GM12872 (cell line): ENCODE results near the gene KCNAB1.
A peak's percentile ranks its signal among the peaks of the same experiment; 100 is the strongest.

Experiments used
- TF ChIP-seq, protein P1 (sequence below): IDR thresholded peaks from 3 replicates; pipeline ENCODE4 v1.5.1; 2011; ENCODE audit warnings: low read depth, mild to moderate bottlenecking, low read length, moderate library complexity; ENCODE audit not compliant: insufficient read depth

KCNAB1 gene

DNA sequence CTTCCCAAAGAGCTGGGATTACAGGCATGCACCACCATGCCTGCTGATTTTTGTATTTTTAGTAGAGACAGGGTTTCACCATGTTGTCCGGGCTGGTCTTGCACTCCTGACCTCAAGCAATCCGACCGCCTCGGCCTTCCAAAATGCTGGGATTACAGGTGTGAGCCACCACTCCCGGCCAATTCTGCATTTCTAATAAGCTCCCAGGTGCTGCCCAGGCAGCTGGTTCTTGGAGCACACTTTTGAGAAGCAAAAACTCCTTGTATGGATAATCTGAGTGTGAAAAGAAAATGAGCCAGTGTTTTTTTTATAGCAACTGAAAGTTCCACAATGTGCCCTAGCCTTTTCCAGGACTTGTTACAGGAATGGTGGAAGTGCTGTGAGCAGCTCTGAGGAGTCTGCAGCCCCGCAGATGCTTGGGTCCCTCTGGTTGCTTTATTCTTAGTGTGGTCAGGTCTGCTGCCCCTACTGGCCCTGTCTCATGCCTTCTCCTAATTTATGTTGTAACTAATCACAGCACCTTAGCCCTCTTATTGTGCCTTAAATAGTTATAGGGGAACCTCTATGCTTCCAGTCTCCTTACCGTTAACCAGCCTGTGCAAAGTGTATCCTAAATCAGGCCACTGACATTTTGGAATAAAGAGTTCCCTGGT, 13.5 kb upstream of the KCNAB1 start:
- TF ChIP-seq, protein P1, sequence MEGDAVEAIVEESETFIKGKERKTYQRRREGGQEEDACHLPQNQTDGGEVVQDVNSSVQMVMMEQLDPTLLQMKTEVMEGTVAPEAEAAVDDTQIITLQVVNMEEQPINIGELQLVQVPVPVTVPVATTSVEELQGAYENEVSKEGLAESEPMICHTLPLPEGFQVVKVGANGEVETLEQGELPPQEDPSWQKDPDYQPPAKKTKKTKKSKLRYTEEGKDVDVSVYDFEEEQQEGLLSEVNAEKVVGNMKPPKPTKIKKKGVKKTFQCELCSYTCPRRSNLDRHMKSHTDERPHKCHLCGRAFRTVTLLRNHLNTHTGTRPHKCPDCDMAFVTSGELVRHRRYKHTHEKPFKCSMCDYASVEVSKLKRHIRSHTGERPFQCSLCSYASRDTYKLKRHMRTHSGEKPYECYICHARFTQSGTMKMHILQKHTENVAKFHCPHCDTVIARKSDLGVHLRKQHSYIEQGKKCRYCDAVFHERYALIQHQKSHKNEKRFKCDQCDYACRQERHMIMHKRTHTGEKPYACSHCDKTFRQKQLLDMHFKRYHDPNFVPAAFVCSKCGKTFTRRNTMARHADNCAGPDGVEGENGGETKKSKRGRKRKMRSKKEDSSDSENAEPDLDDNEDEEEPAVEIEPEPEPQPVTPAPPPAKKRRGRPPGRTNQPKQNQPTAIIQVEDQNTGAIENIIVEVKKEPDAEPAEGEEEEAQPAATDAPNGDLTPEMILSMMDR, result 0 out of 3 replicates have a peak, but pooled peaks have one; percentile 8

DNA sequence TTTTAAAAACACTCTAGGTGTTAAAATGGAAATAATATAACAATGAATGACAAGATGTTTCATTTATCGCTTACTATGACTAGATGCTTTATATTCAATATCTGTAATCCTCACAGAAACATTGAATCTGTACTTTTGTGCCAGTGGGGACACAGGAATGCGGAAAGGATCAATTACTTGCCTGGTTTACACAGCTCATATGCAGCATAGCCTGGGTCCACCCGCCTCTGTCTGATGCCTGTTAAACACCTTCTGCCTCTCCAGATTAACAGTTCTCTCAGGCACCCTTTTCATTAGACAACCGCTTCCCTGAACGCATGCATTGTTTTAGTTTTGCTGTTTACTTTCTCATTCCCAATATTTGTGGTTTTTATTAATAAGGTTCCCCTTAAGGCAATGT, 12.9 kb upstream of the KCNAB1 start:
- TF ChIP-seq, protein P1, result no peak

DNA sequence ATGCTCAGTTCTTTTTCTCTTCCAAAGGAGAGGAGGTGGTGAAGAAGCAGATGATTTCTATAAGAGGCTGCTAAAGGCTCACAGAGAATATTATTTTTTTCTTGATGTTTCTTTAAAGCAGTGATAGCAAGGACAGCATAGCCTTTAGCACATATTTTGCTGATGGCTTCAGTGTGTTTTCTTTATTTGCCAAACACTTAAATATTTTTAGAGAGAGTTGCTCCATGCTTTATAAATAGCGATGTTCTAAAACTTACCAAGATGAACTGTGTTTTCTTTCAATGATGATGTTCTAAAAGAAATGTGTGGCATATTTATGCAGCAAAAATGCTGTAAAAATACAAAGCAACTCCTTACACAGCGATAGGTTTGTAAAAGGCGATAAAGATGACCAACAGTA, 11.8 kb upstream of the KCNAB1 start:
- TF ChIP-seq, protein P1, result no peak

DNA sequence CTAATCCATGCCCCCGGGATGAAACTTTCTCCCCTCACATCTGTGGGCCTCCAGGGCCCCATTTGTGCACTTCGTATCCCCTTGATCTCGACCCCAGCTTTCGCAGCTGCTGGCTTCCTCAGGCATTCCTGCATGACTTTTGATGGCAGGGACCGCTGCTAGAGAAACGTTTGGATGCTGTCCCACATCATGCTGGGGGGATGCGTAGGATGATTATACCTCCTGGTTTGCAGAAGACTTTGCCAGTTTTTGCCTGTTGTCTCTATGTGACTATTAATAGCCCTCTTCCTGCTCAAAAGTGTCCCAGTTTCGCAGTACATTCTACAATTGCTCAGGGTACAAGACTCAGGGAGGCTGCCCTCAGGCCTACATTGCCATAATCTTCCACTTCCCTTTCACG, 10.4 kb upstream of the KCNAB1 start:
- TF ChIP-seq, protein P1, result no peak

DNA sequence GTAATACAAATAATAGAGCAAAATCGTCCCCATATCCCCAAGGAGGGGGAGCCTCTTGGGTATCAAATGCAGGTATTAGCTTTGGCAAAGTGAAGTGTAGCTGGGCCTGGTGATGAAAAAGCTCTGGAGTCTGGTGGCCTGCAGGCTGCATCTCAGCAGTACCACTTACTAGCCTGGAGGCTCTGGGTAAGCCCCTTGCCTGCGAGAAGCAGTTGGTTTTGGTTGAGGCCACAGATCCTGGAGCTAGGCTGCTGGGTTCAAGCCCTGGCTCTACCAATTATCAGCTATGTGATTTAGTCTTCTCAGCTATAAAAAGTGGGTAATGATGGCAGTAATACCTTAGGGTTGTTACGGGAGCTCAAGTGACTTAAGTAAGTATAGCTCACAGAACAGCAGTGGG, 6.1 kb downstream of the KCNAB1 start:
- TF ChIP-seq, protein P1, result no peak

DNA sequence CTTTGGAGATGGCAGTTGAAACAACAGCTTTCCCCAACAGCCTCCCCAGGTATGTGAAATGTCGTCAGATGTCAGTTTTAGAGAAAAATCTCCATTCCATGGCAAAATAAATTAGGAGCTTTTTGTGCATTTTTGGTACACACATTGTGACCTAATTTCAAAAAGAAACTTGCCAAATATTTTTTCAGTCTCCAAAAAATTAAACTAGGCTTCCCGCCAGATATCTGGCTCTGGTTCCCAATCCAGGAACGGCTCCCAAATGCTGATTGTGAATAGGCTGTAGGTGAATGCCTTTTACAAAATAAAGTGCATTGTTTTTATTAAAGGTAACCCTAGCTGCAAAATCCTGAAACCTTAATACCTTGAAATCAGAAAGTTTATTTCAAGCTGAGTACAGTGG, 10.9 kb downstream of the KCNAB1 start:
- TF ChIP-seq, protein P1, result no peak

DNA sequence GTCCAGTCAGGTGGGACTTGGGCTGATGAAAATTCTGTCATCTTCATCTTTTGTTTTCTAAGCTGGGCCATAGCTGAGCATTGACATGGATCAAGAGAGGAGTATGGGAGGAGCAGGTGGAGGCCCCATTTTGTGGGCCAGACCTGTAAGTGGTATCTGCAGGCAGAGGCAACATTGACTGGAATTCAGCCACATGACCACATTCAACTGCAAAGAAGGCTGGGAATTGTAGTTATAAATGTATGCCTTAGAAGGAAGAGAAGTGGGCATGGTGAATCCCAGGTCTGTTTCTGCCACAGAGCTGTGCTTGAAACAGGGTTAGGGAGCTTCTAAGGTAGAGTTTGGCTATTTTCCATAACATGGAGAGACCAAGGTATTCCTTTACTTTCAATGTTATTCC, 11.4 kb downstream of the KCNAB1 start:
- TF ChIP-seq, protein P1, result no peak
